Panc1 (cell line): Measurements from ENCODE around the gene LTBP2.

ENCODE experiments used
- CTCF ChIP-seq: fragments of 450-650 bp; IDR thresholded peaks from 2 replicates; pipeline ENCODE4 v1.5.1; 2017; ENCODE audit warnings: mild to moderate bottlenecking
- POLR2AphosphoS5 ChIP-seq: IDR thresholded peaks from 2 replicates; pipeline ENCODE4 v1.6.1; 2012; ENCODE audit warnings: mild to moderate bottlenecking, low read depth, low read length, moderate library complexity
- SIN3A ChIP-seq: IDR thresholded peaks from 2 replicates; pipeline ENCODE4 v1.6.1; 2012; ENCODE audit warnings: low read depth, mild to moderate bottlenecking, low read length, moderate library complexity, borderline replicate concordance; ENCODE audit not compliant: insufficient read depth

GRCh38 chr14:74490486-74490885 lies 121.6 kb downstream of the LTBP2 start:
- TF ChIP-seq CTCF (no peak), SIN3A (no peak), POLR2AphosphoS5 (no peak)
